UCSD-AML1 (cell line): ENCODE results near the gene TMEM187.
A peak's percentile ranks its signal among the peaks of the same experiment; 100 is the strongest.

Experiments
- DNase-seq: peaks from one replicate; lab custom pipeline; 2025; ENCODE audit not compliant: unreplicated experiment; lab: John Stamatoyannopoulos, UW

TMEM187 gene, protein sequence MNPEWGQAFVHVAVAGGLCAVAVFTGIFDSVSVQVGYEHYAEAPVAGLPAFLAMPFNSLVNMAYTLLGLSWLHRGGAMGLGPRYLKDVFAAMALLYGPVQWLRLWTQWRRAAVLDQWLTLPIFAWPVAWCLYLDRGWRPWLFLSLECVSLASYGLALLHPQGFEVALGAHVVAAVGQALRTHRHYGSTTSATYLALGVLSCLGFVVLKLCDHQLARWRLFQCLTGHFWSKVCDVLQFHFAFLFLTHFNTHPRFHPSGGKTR

DNA sequence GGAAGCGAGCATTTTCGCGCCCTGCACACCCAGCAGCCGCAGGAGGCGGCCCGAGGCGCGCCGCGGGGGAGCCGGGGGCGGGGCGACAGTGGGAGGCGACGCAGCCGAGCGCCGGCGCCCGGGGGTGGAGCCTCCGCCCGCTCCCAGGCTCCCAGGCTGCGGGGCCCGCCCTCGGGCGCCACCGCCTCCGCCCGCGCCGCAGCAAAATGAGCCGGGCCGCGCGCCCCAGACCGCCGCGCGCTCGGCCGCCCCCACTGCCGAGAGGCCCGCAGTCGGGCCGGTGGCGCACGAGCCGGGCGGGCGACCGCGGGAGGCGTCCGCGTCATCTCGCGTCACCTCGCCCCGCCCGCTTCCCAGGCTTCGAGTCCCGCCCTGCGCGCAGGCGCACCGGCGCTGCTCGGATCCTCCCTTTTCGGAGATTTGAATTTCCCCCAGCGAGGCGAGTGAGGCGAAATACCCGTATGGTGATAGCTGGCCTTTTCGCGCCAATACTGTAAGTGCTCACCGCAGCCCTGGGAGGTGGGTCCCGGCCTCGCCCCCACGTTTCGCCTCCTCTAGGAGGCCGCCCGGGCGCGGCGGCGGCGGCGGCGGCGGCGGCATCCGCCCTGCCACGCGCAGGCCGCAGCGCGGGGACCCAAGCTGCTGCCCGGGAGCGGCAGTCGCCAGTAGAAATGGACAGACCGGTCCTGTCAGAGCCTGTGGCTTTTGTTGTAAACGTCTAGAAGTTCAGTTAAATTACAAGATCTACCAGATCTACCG lies at the start of gene TMEM187:
TSS of gene TMEM187 (plus strand) at position 387 of the 759 bp plus-strand sequence. CDS start 9,309 bp downstream, outside the sequence.
- DNase-seq: peak; percentile 89

DNA sequence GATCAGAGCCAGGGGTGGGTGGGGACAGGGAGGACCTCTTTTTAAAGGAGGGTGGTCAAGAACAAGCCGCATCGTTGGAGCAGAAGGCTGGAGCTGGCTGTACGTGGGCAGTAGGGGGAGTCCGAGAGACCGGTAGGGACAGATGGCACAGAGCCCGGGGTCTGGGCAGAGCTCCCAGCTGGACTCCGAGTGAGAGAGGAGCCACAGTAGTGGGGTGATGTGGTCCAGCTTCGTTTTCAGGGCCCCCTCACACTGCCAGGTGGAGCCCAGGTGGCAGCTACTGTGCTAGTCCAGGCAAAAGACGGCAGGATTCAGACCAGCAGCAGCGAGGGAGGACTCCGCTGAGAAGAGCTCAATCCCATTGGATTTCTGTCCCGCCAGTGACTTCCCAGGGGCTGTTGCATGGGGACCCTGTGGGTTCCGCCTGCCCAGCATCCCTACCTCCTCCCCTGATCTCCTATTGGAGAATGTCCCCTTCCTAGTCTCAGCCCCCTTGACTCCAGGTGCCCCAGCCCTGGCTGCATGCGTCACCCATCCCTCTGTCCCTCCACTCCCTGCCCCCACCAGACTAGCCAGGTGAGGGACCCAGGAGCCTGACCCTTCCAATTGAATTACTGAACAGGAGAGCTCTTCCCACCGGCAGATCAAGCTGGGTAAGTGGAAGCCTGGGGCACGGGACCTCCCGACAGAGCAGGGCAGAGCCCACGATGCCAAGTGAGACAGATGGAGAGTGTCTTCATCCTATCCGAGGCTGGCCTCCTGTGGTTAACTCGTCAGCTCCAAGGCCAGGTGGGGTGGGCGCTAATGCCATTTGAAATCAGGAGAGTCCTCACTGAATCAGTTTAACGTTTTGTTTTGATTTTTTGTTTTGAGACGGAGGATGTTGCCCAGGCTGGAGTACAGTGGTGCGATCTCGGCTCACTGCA lies 49.4 kb upstream of the TMEM187 start:
- no peak for DNase-seq

DNA sequence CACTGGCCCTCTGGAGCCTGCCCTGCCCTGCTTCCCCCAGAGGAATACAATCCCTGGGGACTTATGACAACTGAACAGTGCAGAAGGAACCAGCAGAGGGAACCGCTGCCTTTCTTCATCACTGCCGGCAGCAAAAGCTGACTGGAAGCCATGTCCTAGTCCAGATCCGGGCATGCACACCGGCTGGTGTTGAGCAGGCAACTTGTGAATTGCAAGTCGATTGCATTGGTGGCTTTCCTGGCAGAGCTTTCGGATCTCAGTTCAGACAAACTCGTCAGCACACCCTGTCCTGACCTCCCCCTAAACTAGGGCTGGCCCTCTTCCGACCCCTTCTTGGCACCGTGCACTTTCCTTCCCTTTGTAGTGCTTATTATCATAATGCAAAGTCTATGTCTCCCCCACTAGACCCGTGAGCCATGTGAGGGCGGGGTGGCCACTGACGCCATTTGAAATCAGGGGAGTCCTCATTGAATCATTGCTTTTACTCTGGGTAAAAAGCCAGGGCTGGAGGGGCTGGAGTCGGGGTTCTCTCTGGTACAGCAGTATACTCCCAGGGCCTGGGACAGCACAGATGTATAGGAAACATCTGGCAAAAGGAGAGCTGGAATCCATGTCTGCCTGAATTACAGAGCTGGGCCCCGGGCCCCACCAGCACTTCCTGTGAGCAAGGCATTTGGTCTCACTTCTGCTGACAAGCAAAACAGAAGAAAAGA lies 48.2 kb upstream of the TMEM187 start:
- peak; percentile 45 for DNase-seq

DNA sequence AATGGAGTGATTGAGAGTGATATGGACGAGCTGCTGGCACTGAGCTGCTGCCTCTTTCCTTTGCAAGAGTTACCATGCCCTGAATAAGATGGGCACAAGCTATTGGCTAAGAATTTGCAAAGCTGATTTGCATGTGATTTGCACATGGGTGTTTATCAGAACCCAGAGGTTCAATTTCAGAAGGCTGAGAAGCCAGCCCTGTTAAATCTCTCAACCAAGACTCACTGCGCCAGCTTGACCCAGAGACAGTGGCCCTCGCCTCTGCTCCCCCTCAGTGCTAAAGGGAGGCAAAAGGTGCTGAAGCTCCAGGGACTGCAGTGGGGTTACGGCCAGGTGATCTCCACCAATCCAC lies 47.2 kb upstream of the TMEM187 start:
- no peak for DNase-seq

DNA sequence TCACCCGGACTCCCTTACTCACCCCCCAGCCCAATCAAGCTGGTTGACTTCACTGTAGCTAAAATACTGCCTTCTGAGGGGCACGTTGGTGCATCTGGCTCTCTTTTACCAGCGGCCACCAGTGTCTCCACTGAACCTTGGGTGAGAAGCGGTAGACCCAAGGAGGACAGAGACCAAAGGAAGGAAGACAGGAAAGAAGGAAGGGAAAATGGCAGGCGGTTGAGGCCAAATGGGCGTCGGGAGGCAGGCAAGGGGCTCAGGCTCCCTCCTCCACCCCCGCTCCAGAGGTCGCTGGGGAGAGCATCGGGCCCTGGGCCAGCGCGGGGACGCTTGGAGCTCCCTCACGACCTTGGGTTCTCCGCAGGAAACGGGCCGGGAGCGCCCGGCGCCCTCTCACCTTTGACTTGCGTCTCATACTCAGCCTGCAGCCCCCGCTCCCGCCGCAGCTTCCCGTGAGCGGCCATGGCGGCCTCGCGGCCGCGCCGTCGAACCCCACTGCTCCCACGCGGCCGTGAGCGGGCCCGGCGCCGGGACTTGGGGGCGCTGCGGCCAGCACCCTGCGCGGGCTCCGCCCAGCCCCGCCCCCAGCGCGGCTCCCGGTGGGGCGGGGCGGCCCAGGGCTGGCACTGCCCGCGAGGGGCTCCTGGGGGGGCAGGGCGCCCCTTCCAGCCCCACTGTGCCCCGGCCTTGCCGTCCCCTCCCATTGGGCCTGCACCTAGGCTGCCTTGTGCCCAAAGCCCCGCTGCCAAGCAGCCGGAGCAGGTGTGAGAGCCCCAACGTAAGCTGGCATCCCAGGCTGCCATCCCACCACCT lies 46.6 kb upstream of the TMEM187 start, which contains the start of gene ARHGAP4:
TSS of gene ARHGAP4 (minus strand) at position 526 of the 813 bp plus-strand sequence. CDS start at position 464, 62 bp downstream.
- DNase-seq: peak; percentile 78

DNA sequence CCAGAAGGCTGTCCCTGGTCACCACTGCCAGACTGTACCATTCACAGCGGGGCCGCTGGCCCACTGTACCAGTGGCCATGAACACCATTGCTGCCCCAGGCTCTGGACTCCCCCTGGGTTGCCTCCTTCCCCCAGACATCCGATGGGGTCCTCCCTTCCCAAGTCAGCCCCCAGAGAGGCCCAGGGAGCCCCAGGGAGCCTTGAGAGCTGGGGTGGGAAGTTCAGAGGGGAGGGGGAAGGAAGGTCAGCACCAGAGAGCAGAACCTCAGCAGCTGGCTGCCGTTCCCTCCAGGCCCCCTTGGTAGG lies 46.0 kb upstream of the TMEM187 start:
- DNase-seq: no peak

DNA sequence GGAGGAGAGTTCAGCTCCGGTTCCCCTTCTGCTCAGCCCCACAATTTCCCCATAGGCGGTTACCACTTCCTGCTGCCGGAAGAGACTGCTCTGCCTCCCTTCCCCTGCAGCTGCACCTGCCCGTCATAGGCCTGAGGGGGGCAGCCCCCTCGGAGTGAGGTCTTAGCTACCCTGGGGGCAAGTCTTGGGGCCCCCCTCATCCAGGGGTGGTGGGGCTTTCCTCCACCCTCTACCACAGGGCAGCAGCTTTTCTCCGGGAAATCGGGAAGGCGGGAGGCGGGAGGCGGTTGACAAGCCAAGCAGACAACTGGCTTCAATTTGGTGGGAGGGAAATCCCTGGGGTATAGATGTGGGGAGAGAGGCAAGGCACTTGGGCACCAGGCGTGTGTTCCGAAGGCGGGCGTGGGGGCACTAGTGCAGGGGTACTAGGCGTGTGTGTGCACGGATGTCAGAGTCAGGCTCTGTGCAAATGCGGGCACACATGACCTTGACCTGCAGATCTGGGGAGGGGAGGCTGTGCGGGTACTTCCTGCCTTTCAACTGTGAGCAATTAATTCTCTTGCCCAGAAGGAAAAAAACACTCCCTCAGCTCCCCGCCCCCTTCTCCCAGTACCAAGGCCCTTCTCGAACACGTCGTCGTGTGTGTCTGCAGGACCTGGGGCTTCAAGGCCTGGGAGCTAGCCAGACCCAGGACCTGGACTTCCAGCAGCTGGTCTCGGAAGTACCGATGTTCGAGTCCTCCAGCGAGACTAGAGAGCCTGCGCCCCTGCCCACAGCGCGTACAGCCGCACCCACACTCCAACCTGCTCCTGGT lies 45.5 kb upstream of the TMEM187 start:
- DNase-seq: peak; percentile 89

DNA sequence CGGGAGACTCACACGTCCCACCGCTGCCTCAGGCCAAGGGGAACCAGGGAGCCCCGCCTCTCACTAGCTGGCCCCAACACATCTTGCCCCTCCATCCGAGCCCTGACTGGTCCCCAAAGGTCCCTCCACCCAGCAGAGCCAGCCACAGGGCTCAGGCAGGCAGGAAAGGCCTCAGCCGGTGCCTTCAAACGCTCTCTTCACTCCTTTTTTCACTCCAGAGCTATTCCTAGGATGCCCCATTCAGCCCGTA lies 45.0 kb upstream of the TMEM187 start:
- DNase-seq: no peak

DNA sequence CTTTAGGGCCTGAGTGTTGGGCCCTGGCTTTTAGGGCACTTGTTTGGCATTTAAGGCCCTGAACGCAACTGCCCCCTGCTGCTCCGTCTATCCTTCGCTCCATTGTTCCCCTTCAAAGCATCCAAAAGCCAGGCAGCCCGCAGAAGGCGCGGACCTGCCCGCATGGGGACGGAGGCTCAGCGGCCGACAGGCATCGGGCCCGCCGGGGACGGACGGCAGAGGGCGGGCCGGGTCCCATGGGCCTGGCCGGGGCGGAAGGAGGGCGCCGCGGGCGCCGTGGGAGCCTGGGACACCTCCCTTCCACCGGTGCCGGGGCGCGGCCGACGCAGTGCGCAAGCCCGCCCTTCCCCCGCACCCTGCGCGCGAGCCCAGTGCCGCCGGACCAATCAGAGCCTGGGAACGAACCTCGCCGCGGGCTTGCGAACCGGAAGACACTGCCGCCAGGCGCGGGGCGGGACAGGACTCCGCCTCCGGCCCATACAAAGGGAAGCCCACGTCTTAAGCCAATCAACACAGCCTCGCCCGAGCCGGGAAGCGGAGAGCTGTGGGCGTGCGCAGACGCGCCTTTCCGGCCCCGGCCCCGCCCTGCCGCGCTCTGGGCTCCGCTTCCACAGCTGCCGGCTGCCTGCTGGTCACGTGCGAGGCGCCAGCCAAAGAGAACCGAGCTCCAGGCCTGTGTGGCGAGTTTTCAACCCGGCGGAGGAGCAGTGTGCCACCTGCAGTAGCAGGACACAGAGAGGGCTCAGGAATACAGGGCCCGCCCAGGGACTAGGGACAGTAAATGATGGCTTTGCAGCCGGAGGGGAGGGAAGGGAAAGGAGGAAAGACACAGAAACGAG lies 44.4 kb upstream of the TMEM187 start:
- peak; percentile 99 for DNase-seq

DNA sequence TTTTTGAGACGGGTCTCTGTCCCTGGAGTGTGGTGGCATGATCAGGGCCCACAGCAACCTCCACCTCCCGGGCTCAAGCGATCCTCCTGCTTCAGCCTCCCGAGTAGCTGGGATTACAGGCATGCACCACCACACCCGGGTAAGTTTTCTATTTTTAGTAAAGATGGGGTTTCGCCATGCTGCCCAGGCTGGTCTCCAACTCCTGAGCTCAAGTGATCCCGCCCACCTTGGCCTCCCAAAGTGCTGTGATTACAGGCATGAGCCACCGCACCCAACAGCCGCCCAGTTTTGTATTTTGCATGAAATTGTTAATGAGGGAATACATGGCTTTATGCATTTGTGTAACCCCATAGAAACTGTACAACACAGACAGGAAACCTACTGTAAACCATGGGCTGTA lies 43.7 kb upstream of the TMEM187 start:
- DNase-seq: no peak

DNA sequence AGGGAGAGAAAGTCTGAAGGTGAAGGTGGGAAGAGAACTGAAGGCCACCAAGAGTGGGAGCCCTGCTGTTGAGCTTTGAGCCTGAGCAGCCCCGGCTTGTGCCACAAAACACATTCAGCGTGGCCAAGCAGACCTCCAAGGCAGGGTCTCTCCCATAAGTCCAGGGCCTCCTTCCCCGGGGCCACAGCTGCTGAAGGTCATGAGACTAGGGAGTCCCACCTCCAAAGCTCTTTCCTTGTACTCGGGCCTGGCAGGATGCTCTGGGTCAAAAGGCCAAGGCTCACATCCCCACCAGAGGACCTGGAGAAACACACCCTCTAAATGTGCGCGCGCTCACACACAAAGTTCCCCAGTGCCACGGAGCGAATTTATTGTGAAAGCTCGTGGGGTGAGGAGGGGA lies 43.0 kb upstream of the TMEM187 start:
- DNase-seq: no peak

DNA sequence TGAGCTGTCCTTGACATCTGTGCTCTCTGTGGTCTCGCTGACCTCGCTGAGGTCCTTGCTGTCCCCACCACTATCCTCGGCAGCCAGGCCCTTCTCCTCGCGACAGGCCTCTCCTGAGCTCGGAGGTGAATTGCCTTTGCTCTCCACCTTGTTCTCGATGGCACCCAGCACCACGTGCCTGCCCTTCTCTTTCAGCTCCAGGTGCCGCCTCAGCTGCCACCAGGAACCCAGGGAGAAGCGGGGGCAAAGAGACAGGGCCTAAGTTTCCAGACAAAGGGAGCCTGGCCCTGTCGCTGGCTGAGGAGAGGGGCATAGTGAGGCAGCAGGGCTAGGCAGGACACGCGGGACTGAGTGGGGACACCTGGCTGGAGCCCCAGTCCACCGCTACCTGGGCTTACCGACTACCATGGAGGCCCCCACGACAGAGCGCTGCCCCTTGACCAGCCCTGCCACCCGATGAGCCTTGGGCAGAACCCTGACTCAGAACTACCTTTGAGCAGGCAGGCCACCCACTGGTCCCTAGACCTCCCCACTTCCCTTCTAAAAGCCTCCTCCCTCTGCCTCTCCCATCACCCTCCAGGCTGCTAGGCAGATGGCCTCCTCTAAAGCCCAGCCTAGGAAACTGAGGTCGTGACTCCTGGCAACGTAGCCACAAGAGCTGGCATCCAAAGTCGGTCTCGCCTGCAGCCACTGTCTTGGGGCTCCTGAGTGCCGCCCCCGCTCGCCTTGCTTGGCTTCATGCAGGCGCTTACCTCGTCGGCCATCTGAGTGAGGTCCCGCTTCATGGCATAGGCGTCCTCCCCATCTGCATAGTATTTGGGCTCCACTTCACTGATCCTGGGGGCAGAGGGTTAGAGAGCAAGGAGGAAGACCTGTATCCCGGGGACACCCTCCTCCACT lies 42.3 kb upstream of the TMEM187 start:
- no peak for DNase-seq

DNA sequence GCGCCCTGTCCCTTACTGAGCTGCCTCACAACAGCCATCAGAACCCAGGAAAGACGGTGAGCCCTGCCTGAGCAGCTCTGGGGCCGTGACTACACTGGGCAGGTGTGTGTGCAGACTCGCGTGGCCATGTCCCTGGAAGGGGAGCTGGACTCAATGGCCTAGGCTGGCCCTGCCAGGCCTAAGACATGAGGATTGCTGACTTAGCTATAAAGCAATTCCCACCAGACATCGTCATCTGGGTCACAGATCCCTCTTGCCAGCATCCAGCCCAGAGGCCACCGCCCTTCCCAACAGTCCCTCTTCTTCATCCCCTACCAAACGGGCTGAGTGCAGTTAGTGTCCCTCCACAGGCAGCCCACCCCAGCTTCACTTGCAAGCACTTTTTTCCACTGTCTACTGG lies 41.4 kb upstream of the TMEM187 start:
- no peak for DNase-seq

DNA sequence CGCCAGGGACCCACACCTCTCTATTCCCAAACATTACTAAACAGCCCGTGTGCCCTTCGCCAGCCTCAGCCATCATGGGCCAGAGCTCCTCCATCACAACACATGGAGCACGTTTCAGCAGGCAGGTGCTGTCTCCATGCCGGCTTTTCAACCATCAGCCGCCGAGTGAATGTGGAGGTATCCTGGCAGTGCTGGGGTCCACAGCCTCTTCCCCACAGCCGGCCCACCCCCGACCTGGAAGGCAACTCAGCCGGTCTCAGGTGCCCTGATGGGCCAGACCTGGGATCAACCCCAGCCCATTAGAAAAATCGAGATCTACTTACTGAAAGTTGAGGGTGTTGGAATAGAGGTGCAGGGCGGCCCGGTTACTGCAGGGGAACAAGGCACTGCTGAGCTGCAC lies 40.8 kb upstream of the TMEM187 start:
- no peak for DNase-seq

DNA sequence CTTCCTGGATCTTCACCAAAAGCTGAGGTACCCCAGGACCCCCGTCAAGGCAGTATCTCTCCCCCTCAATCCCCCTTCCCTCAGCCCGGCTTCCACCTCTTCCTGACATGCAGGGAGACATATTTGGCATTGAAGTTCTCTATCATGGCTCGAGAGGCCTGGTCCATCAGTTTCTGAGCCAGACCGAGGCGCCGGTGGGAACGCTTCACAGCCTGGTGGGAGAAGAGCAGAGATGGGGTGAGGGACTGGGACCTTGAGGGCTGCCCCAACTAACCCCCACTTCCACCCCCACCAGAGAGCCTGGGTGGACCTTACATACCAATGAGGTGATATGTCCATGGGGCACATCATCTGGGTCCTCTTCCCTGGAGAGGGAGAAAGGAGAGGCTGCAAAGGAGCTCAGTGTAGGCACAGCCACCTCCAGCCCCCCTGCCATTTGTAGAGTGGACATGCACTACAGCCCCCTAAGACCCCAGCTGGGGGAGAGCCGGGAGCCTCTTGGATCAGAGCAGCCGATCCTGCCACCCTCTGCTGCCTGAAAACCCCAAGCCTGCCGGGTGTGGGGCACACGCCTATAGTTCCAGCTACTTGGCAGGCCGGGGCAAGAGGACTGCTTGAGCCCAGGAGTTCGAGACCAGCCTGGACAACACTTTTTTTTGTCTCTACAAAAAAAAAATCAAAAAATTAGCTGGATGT lies 40.2 kb upstream of the TMEM187 start:
- no peak for DNase-seq

DNA sequence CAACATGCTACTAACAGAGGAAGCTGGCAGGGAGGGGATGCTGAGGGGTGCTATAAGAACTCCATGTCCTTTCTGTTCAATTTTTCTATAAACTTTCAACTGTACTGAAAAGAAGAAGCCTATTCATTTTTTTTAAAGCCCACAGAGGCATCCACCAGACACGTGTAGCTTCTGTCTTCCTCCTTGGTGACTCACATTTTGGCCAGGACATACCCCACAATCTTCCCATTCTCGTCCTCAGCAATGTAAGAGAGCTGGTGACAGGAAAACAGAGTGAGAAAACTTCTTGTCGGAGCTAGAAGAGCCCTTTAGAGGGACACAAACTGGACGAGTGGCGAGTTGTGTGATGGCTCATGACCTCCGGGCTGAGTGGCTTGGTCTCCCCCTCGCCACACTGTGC lies 38.8 kb upstream of the TMEM187 start:
- DNase-seq: no peak

DNA sequence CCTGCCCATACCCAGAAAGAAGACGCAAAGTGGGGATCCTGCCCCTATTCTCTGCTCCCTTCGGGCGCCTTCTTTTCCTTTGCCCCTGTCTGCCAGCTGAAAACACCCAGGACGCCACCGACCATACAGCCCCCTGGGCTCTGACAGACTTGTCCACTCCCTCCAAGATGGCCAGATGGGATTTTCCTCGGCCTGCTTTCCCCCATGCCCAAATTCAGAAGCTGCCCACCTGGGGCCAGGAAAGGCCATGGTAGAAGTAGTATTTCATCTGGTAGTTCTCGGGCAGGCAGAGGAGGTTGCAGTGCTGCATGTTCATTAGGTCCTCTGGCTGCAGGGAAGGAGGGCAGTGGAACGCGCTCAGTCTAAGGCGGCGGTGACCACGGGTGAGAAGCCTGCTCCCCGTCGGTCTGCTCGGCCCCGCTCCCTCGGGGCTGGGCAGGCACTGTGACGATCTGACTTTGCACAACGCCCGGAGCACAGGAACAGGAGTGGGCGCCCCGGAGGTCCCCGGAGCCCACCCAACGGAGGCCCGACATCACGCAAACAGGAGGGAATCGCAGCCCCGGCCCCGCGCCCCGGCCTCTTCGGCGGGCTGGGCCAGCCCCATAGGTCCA lies 38.3 kb upstream of the TMEM187 start:
- DNase-seq: no peak
